NOMO-1 treated with dmso at 0.1 percent for 144 hours (cell line): ENCODE results near the gene RHOT1.

Experiments used
- DNase-seq: peaks from one replicate; lab custom pipeline; 2025; ENCODE audit not compliant: unreplicated experiment; lab: John Stamatoyannopoulos, UW

The RHOT1 gene

DNA sequence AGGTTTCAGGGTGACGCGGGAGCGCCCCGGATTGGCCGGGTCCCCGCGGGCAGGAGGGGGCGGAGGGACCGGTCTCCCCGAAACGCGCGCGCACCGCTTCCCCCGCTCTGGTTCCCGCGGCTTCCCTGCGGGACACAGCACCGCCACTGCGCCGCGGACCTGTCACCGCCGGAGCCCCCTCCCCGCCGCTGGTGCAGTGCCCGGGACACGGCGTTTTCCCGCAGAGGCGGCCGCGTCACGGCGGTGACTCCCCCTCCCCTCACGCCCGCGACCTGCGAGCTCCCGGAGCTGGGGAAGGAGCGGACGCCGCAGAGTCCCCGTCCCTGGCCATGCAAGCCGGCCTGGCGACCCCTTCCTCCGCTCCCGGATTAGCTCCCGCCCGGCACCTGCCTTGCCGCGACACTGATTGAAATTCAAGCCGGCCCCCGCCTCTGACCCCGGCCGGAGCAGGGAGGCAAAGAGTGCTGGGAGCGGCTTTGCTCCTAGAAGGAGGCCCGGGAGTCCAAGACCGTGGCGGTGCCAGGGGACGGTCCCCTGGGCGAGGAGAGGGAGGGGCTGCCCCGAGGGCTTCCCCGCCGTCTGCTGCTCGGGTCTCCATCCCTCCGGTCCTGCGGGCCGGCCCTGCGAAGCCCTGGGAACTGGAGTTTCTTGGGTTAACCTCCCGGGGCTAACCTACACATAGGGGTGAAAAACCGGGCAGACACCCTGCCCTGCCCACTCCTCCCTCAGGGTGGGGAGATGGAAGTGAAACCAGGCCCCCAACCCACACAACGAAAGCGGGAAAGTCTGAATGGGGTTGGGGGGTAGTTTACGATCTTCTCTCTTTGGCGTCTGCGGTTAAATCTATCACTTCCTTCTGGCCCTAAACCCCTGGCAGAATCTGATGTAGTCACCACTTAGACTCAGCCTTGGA lies 124.3 kb downstream of the RHOT1 start:
- DNase-seq, result peak; percentile 24

DNA sequence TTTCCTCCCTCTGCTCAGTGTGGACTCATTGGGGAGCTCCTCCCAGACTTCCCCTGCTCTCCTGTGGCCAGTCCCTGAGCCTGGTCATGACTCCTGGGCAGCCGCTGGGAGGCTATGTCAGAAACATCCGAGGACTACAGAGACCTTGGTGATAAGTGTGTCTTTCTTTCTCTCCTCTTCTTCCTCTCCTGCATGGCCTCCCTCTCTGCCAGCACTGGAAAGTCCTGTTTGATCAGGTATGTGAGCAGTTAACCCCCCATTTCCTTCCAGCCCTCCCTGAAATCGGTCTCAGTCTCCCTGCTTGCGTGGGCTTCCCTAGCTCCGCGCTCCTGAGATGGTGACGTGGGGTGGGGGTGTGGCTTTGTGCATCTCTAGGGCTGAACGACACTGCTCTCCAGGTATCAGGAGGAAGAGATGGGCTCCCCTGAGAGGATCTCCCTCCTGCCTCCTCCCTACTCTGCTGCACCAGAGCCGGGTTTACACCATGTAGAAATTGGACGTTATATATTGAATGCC lies 125.4 kb downstream of the RHOT1 start:
- DNase-seq, result no peak

DNA sequence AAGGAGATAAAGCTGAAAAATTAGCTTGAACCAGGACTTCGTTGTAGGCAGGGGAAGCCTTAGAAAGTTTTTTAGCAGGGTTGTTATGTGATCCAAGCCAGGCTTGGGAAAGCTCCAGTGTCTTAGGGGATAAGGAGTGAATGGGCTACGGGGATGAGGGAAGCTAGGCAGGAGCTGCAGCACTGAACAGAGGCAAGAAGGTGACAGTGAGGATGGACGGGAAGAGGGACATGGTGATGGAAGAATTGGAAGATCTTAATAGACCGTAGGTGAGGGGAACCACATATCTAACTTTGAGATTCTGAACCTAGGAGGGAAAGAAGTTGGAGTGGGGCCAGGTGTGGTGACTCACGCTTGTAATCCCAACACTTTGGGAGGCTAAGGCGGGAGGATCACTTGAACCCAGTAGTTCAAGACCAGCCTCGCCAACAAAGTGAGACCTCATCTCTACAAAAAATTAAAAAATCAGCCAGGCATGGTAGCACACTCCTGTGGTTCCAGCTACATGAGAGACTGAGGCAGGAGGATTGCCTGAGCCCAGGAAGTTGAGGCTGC lies 126.5 kb downstream of the RHOT1 start:
- DNase-seq, result no peak

DNA sequence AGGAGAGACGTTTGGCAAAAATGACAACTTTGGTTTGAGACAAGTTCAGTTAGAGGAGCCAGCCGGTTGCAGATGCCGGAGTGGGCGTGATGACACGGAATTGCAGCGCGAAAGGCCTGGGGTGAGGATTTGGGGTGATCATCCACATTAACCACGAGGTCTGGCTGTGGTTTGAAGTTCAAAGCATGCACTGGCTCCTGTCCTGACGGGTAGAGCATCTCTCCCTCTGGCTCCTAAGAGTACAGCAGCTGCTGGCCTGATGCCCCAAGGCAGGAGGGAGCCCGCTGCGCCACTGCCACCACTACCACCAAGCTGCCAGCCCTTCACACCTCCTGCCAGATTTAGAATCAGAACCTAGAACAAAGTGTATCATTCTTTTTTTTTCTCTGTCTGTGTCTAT lies 127.1 kb downstream of the RHOT1 start:
- DNase-seq, result no peak

DNA sequence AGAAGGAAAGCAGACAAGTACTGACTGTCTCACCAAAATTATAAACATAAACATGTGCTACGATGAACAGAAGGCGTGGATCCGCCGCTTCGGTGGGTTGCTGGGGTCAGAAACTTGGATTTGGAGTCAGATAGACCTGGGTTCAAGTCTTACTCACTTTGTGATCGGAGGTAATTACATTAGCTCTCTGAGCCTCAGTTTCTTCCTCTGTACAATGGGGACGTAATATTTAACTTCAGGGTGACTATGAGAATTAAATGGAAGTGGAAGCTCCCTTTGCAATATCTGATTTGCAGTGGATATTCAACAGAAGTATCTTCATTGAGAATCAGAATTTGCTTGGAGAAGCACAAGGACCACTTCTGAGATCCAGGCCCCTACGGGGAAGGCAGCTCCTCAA lies 129.5 kb downstream of the RHOT1 start:
- DNase-seq, result no peak

DNA sequence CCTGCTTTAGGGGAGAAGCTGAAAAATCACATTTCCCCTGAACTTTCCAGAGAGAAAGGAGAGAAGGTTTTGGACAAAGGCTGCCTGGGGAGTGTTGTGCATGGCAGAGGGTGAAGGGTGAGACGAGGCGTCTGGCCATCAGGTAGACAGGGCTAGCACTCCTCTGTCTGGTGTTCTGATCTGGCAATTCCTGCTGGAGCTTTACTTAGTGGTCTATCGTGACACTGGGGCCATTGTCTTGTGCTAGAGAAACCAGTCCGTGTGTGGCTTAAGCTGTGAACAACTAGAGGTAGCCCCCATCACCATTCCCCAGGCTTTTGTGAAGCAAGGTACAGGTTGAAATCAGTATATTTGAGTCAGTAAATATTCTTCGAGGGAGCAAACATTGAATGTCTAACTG lies 131.8 kb downstream of the RHOT1 start:
- no peak for DNase-seq

DNA sequence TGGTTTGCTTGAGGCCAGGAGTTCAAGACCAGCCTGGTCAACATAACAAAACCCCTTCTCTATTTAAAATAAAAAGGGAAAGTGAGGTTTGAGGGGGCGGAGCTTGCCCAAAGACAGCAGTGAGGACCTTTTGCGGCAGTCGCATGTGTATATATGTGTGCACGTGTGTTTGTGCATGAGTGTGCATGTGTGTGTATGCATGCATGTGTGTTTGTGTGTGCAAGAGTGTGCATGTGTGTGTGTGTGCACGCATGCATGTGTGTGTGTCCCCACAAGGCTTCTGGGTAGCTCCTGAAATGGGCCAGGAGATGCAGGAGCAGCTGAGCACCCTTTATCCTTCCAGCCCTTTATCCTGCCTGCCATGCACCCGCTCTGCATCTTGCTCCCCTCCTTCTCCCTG lies 132.3 kb downstream of the RHOT1 start:
- no peak for DNase-seq
